GM10847 (cell line): ENCODE data around the gene LATS1.
A peak's percentile ranks its signal among the peaks of the same experiment; 100 is the strongest.

Source experiments
- POLR2A ChIP-seq: IDR thresholded peaks from 2 replicates; pipeline ENCODE4 v1.6.1; 2011; ENCODE audit not compliant: insufficient read length; ENCODE audit errors: extremely low read depth

The LATS1 gene

DNA sequence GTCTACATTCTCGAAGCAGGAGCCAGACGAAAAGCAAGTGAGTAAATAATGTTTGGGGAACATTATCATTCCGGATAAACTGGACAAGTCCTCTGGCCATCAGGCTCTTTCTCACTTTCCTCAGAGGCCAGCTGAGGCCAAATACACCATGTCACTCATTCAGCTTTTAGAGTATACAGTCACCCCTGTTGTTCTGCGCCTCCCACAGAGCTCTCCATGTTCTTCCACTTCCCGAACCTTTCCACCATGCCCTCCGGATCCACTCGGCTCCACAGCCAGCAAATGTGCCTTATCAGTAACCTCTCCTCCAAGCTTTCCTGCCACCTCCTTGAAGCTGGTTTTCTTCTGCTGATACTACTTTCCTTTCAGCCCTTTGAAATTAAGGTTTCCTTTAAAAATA lies 31.7 kb downstream of the LATS1 start:
- TF ChIP-seq POLR2A, result no peak

DNA sequence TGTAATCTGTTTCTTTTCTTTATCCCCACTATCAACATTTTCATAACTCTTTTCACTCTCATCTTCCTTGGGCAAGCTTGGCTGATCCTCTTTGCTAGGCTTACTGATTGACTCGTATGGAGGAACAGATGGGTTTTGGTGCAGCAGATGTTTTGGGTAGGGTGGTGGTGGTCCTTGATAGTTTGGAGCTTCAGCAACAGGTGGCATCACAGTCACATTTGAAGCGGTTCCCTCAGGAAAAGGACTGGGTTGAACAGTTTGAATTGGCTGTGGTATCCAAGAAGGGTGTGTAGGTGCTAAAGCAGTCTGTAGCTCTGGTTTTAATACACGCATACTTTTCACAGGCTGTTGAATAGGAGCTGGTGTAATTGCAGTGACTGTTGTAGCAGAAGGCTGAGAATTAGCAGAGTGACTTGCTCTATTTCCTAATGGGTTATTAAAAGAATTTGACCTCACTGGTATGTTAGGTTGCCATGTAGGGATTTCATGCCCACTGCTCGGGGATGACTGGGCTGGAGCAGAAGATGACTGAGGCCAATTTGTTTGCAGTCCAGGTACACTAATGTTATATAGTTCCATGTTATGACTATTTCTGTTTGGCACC lies 34.5 kb downstream of the LATS1 start:
- TF ChIP-seq POLR2A, result no peak

DNA sequence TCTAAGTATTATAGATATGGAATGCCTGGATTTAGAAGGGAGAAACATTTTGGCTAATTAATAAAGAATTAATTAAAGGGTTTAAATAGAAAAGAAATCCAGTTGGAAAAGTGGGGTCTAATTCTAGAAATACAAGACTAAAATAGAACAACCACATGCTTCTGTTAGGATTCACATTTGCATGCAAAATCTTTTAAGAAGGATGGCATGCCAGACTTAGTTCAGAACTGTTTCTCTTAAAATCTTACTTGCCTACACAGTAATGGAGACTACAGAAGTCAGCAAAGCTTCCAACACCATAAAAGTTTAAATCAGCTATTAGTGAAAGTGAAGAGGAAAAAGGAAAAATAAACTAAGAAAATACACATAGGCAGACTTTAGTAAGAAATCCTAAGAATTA lies 36.7 kb downstream of the LATS1 start:
- no peak for TF ChIP-seq POLR2A

DNA sequence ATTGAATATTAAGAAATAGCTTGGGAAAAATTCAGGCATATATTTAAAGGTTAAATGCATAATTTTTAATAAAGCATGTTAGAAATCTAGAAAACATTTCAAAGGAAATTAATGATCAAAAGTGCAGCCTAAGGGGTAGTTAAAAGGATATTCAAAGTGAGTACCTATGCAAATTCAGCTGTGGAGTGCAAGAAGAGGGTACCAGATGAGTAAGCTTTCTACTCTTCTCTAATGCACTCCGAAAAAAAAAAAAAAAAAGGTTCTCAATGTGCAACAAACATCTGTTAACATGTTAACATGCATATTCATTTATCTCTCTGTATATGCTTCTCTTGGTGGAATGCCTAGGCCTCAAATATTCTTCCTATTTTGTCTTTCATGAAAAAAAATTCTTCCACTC lies 37.4 kb downstream of the LATS1 start:
- no peak for TF ChIP-seq POLR2A

DNA sequence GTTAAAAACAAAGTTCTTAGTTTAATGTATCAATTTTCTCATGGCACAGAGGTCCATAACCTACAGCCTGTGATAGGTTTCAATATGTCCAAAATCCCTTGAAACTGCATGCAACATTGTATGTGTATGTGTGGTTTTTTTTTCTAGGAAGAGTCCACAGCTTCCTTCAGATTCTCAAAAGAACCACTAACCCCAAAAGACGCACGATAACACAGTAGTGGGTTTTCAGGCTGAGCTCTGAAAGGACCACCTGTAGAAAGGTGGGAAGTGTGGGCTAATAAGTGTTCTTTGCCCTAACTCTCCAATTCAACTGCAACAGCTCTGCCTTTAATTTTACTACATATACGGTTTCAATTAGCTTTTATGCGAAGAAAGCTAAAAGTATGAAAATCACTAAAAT lies 57.9 kb downstream of the LATS1 start:
- no peak for TF ChIP-seq POLR2A

DNA sequence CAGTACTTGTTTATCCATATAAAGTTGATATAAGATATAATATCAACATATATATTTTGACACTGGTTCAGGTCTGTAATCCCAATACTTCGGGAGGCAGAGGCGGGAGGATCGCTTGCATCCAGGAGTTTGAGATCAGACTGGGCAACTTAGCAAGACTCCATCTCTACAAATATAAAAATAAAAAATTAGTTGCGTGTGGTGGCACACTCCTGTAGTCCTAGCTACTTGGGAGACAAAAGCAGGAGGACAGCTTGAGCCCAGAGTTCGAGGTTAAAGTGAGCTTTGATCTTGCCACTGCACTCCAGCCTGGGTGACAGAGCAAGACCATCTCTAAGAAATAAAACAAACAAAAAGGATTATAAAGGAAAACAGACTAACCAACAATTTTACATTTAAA lies 60.5 kb downstream of the LATS1 start:
- no peak for TF ChIP-seq POLR2A

DNA sequence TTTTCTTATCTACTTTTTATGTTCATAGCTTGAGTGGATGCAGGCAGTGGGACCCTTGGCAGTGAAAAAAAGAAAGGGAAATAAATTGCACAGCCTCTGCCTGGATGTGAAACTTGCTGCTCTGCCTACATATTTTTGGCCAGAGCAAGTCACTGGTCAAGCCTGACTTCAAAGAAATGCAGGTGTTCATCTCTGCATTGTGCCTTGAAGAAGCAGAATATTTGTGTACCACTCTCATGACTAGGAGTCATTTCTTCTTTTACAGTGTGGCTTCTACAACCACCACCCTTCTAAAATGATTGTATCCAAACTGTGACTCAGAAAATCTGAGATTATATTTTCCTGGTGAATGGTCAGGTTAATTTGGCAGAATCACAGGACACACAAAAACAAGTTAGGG lies 66.8 kb downstream of the LATS1 start:
- TF ChIP-seq POLR2A, result no peak

DNA sequence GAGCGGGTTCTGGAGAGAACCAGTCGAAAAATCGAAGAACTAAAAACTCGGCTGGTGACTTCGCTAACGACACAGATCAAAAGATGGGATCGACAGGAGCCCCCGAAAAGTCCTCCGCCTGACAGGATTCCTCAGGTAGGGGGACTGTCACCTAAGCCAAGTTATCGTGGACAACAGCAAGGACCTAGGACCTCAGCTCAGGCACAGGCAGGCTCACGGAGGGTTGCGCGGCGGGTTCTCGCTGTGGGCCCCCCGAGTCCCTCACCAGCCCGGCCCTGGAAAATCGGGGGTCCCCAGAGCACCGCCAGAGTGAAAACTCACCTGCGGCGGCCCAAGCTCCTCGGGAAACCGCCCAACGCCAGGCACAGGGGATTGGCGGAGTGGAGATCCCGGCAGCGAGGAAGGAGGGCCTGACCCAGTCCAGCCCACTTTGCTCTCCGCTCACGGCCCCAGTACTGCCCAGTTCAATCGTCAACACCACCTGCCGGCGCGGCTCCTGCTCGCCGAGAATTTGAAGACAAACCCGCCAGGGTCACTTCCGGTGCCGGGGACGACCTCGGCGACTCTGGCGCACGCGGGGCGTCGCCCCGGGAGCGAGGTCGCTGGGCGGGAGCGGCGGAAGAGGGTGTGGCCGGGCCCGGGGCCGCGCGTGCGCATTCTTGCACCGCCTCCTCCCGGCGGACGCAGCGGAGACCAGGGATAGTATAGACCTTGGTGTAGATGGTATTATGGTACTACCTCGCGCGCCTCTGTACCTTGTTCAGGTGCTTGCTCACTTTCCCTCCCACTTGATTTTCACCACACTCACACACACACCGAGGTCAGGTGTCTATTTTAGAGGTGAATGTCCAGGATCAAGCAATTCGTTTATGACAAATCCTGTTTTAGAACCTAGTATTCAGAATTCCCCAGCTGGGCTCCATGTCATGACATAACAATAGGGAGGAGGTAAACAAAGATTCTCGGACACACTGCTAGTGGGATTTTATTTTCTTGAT lies 69.5 kb downstream of the LATS1 start, which contains the start of gene KATNA1:
Gene KATNA1, minus strand, starts transcription at position 567 of the 998 bp plus-strand sequence. CDS start 10,167 bp downstream, outside the sequence.
- peak; percentile 86 for TF ChIP-seq POLR2A

DNA sequence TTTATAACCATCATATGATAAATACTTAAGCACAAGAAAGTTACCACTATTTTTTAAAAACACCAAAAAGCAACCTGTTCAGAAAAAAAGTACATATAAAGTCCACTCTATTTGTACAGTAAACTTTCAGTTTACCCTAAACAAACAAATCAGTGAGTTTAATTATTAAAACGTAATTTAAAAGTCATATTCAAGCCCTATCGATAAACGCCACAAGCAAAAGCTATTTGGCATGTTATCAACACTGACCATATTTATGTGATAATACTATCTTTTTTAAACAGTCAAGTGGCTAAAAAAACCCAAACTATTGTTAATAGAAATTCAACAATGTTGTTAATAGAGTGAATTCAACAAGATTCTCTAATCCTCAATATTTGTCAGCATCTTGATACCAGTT lies 71.3 kb downstream of the LATS1 start:
- TF ChIP-seq POLR2A, result no peak

DNA sequence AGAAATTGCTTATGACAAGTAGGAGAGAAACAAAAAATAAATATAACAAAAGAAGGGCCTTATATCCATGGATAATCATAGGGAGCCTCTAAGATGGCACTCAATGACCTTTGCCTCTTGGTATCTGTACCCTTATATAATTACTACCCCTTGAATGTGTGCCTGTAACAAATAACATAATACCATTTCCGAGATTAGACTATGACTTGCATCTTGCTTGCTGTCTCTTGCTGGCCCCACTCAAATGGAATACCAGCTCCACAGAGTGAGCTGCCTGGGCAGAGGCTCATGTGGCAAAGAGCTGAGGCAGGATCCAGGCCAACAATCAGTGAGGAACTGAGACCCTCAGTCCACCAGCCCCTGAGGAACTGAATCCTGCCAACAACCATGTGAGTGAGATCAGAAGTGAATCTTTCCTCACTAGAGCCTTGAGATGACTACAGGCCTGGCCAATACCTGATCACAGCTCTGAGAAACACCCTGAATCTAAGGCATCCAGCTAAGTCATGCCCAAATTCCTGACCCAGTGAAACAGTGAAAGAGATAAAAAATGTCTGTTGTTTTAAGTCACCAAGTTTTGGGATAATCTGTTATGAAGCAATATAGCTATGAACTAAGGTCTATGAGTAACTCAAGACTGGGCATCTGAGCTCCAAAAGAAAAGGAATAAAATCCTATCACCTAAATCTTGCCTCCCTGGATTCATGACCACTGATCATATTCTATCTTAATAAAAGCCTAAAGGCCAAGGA lies 74.9 kb downstream of the LATS1 start:
- TF ChIP-seq POLR2A, result no peak

DNA sequence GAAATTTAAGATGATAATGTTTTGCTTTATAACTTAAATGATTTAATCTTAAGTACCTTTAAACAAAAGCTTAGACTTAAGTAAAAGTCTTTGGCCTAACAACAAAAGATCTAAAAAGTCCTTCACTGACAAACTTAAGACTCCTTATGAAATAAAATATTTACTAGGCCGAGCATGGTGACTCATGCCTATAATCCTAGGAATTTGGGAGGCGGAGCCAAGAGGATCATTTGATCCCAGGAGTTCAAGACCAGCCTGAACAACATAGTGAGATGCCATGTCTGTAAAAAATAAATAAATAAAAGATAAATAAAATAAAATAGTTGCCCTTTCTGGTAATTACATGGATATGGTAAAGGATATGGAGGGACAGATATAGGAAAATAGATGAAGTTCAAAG lies 81.8 kb downstream of the LATS1 start:
- no peak for TF ChIP-seq POLR2A

DNA sequence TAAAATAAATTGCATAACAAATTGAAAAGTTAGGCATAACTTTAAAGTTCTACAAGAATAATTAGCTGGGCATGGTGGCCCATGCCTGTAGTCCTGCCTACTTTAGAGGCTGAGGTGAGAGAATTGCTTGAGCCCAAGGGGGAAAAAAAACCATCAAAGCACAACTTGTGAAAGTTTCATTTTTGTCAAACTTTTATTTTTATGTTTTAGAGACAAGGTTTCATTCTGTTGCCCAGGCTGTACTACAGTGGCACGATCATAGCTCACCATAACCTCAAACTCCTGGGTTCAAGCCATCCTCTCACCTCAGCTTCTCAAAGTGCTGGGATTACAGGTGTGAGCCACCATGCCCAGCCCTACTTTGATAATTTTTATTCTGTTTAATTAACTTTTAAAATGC lies 83.6 kb downstream of the LATS1 start:
- no peak for TF ChIP-seq POLR2A

DNA sequence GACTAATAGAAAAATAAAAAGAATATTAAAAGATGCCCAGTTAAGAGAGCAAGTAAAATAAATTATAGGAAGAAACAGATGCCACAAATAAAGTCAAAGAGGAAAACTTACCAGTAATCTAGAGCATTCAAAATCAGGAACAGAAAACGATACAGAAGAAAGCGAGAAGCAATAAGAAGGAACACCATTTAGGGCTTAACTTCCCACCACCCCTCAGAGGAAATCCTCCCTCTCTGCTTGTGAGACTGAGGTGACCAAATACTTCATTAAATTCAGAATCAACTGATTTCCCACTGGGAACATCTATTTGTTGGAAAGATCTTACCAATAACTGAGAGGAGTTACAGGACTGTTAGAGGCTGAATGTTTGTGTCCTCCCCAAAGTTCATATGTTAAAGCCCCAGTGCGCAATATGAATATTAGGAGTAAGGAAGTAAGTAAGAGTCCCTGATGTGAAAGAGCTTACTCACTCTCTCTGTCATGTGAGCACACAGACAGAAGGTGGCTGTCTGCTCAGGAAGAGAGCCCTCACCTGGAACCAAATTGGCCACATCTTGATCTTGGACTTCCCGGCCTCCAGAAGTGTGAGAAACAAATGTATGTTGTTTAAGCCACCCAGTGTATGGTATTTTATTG lies 88.9 kb downstream of the LATS1 start:
- no peak for TF ChIP-seq POLR2A

DNA sequence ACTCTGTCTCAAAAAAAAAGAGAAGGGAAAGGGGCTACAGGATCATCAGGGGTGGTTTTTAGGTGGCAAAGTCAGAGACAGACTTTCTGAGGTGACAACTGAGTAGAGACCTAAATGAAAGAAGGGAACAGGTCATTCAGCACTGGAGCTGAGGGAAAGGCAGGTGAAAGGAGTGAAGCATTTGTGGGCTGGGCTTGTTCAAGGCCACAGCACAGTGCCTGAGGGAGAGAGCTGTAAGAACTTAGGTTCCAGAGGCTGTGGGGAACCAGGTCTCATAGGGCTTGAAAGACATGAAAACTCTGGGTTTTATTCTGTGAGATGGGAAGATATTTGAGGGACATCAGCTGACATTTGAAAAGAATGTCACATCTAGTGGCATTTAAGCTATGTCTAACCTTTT lies 90.2 kb downstream of the LATS1 start:
- no peak for TF ChIP-seq POLR2A

DNA sequence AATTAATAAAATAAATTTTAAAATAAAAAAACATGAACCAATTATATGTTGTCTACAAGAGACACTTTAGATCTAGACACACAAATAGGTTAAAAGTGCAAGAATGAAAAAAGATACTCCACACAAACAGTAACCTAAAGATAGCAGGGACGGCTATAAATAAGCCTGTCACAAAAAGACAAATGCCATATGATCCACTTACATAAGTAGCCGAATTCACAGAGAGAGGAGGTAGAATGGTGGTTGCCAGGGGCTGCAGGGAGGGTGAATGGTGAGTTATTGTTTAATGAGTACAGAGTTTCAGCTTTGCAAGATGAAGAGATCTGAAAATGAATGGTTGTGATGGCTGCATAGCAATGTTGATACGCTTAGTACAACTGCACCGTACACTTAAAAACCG lies 102.1 kb downstream of the LATS1 start:
- TF ChIP-seq POLR2A, result no peak
